A673 (cell line): ENCODE data around the gene KLHL35.

Experiments
- EZH2 ChIP-seq: fragments of 200-600 bp; sonication (generic); IDR thresholded peaks from 2 replicates; pipeline ENCODE4 v1.6.1; 2017; ENCODE audit warnings: borderline replicate concordance, low read depth, mild to moderate bottlenecking, mixed read lengths, antibody characterized with exemption, low read length; ENCODE audit not compliant: poor library complexity, severe bottlenecking
- TF ChIP-seq, protein P1 (sequence below): fragments of 300-800, 200-600 bp; sonication (generic); conservative IDR thresholded peaks from 2 replicates; pipeline ENCODE4 v1.5.1; 2017; ENCODE audit warnings: low read depth, mild to moderate bottlenecking, antibody characterized with exemption, low read length, moderate library complexity, mixed read lengths

- no peak for TF ChIP-seq EZH2
- TF ChIP-seq, protein P1, sequence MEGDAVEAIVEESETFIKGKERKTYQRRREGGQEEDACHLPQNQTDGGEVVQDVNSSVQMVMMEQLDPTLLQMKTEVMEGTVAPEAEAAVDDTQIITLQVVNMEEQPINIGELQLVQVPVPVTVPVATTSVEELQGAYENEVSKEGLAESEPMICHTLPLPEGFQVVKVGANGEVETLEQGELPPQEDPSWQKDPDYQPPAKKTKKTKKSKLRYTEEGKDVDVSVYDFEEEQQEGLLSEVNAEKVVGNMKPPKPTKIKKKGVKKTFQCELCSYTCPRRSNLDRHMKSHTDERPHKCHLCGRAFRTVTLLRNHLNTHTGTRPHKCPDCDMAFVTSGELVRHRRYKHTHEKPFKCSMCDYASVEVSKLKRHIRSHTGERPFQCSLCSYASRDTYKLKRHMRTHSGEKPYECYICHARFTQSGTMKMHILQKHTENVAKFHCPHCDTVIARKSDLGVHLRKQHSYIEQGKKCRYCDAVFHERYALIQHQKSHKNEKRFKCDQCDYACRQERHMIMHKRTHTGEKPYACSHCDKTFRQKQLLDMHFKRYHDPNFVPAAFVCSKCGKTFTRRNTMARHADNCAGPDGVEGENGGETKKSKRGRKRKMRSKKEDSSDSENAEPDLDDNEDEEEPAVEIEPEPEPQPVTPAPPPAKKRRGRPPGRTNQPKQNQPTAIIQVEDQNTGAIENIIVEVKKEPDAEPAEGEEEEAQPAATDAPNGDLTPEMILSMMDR = no peak
Measured at GRCh38 chr11:75453916-75454655, 21.1 kb upstream of the KLHL35 start.
